HG03175 (cell line): Measurements from ENCODE around the gene NAPA.

Experiments
- ATAC-seq: cut with Tn5 transposase; IDR thresholded peaks from one replicate; pipeline ENCODE4 v1.9.1; 2021; ENCODE audit warnings: mild to moderate bottlenecking, moderate library complexity; ENCODE audit not compliant: unreplicated experiment

Gene NAPA

GRCh38 chr19:47514869-47515588, at the start of gene NAPA:
Gene NAPA (minus strand): TSS chr19:47515063. CDS start chr19:47514940, 123 bp downstream.
- peak; percentile 83 for ATAC-seq

- ATAC-seq = no peak
Measured at GRCh38 chr19:47564081-47564480, 49.2 kb upstream of the NAPA start.

GRCh38 chr19:47561440-47562057, 46.7 kb upstream of the NAPA start:
- ATAC-seq = no peak

- no peak for ATAC-seq
Measured at GRCh38 chr19:47560999-47561398, 46.1 kb upstream of the NAPA start.

GRCh38 chr19:47550129-47550528, 35.3 kb upstream of the NAPA start:
- ATAC-seq = no peak

GRCh38 chr19:47549261-47549862, 34.5 kb upstream of the NAPA start:
- ATAC-seq = no peak

- ATAC-seq = no peak
Measured at GRCh38 chr19:47547199-47547598, 32.3 kb upstream of the NAPA start.

- no peak for ATAC-seq
Measured at GRCh38 chr19:47545061-47545948, 30.4 kb upstream of the NAPA start.

- ATAC-seq = no peak
Measured at GRCh38 chr19:47544476-47544875, 29.6 kb upstream of the NAPA start.

GRCh38 chr19:47544075-47544474, 29.2 kb upstream of the NAPA start:
- ATAC-seq = no peak

GRCh38 chr19:47542030-47542475, 27.2 kb upstream of the NAPA start:
- no peak for ATAC-seq

GRCh38 chr19:47541518-47541917, 26.7 kb upstream of the NAPA start:
- no peak for ATAC-seq

GRCh38 chr19:47540748-47541147, 25.9 kb upstream of the NAPA start:
- ATAC-seq = no peak

- no peak for ATAC-seq
Measured at GRCh38 chr19:47539747-47540311, 25.0 kb upstream of the NAPA start.

- no peak for ATAC-seq
Measured at GRCh38 chr19:47538812-47539211, 23.9 kb upstream of the NAPA start.

- ATAC-seq = no peak
Measured at GRCh38 chr19:47537493-47537892, 22.6 kb upstream of the NAPA start.

GRCh38 chr19:47534628-47535027, 19.8 kb upstream of the NAPA start:
- no peak for ATAC-seq

GRCh38 chr19:47531640-47532387, 17.0 kb upstream of the NAPA start:
- ATAC-seq = no peak

GRCh38 chr19:47529018-47529742, 14.3 kb upstream of the NAPA start:
- no peak for ATAC-seq
